H1 (cell line): ENCODE measurements around the gene RGS6. TPM values are rescaled to one million over a fixed set of nuclear protein-coding genes. Genes with fewer than 3 reads are reported as not detected.

ENCODE experiments used
- CTCF ChIA-PET: fragments of 300-600 bp; sonication (Branson Sonifier 250); formaldehyde crosslinking; loops from one replicate; lab custom pipeline; 2021; ENCODE audit not compliant: partially characterized antibody; lab: Charles Lee
- POLR2A ChIA-PET: fragments of 300-600 bp; sonication (Branson Sonifier 250); formaldehyde crosslinking; loops from one replicate; lab custom pipeline; 2021; ENCODE audit warnings: inconsistent platforms; ENCODE audit not compliant: partially characterized antibody; lab: Charles Lee
- DNase-seq, 2 experiments: peaks; one replicate each; pipeline versions ENCODE4 v3.0.0 to v3.0.0-alpha.2; 2010 to 2022; ENCODE audit warnings: low spot score in 2 of 2, low read depth in 1 of 2, mixed read lengths in 1 of 2
- FAIRE-seq: peaks from 2 replicates; lab custom pipeline; 2011; peaks lifted over from hg19 to GRCh38; lab: Jason Lieb, UNC
- H2AFZ ChIP-seq: 2 replicates; pipeline ENCODE4 v1.8.1; 2012; ENCODE audit warnings: low read length, inconsistent platforms
- H2AK5ac ChIP-seq: 2 replicates; pipeline ENCODE4 v1.6.1; 2013; ENCODE audit warnings: low read depth, low read length
- H2BK120ac ChIP-seq: replicated peaks from 2 replicates; pipeline ENCODE3; 2013; ENCODE audit warnings: low read depth, low read length, inconsistent platforms
- H2BK12ac ChIP-seq: 2 replicates; pipeline ENCODE4 v1.6.1; 2013; ENCODE audit warnings: low read depth, low read length
- H2BK15ac ChIP-seq: 2 replicates; pipeline ENCODE4 v1.6.1; 2013; ENCODE audit warnings: low read length
- H2BK20ac ChIP-seq: 2 replicates; pipeline ENCODE4 v1.6.1; 2013; ENCODE audit warnings: low read length
- H2BK5ac ChIP-seq: 2 replicates; pipeline ENCODE4 v1.6.1; 2013; ENCODE audit warnings: low read depth, low read length
- H3K14ac ChIP-seq: 2 replicates; pipeline ENCODE4 v1.6.1; 2013; ENCODE audit warnings: inconsistent platforms; ENCODE audit not compliant: insufficient read length
- H3K18ac ChIP-seq: 2 replicates; pipeline ENCODE4 v1.6.1; 2013; ENCODE audit warnings: low read length; ENCODE audit errors: extremely low read depth
- H3K23ac ChIP-seq: 2 replicates; pipeline ENCODE4 v1.6.1; 2013; ENCODE audit warnings: inconsistent platforms; ENCODE audit not compliant: insufficient read length
- H3K23me2 ChIP-seq: 2 replicates; pipeline ENCODE4 v1.6.1; 2013; ENCODE audit warnings: low read depth, low read length
- H3K27ac ChIP-seq: 2 replicates; pipeline ENCODE4 v1.6.1; 2011; ENCODE audit warnings: low read depth, low read length, inconsistent platforms
- H3K27me3 ChIP-seq, 4 experiments: replicated peaks in 1 of 4; 1 replicate in 1 of 4; 2 replicates in 3 of 4; pipeline versions ENCODE4 v1.6.1 to v1.8.1; 2011 to 2013; ENCODE audit warnings: low read length in 3 of 4, mild to moderate bottlenecking in 3 of 4, inconsistent platforms in 2 of 4, mixed read lengths in 2 of 4, moderate library complexity in 1 of 4; ENCODE audit not compliant: control insufficient read depth in 3 of 4, insufficient read depth in 3 of 4; ENCODE audit errors: extremely low read depth in 1 of 4
- H3K36me3 ChIP-seq, 4 experiments: 2 replicates each; pipeline versions ENCODE4 v1.6.1 to v1.8.1; 2011 to 2013; ENCODE audit warnings: mild to moderate bottlenecking in 4 of 4, low read length in 3 of 4, moderate library complexity in 2 of 4, control low read depth in 1 of 4, inconsistent platforms in 1 of 4; ENCODE audit not compliant: insufficient read depth in 4 of 4, control insufficient read depth in 2 of 4
- H3K4ac ChIP-seq: replicated peaks from 2 replicates; pipeline ENCODE3; 2013; ENCODE audit warnings: low read length, low read depth, mixed read lengths, inconsistent platforms; ENCODE audit not compliant: insufficient read length
- H3K4me1 ChIP-seq, 4 experiments: replicated peaks in 1 of 4; 1 replicate in 1 of 4; 2 replicates in 3 of 4; pipeline versions ENCODE4 v1.6.1 to v1.8.1; 2011 to 2013; ENCODE audit warnings: low read length in 3 of 4, inconsistent platforms in 2 of 4, mixed read lengths in 1 of 4; ENCODE audit not compliant: insufficient read depth in 4 of 4, control insufficient read depth in 3 of 4
- H3K4me2 ChIP-seq, 2 experiments: 2 replicates each; pipeline versions ENCODE4 v1.6.1 to v1.8.1; 2011 to 2013; ENCODE audit warnings: low read depth in 2 of 2, low read length in 2 of 2, control low read depth in 1 of 2, inconsistent platforms in 1 of 2, mild to moderate bottlenecking in 1 of 2; ENCODE audit not compliant: insufficient read depth in 1 of 2
- H3K4me3 ChIP-seq, 4 experiments: fragments of 200-600, 300-600 bp in 1 of 4; sonication (generic), shearing (Covaris generic), sonication (Bioruptor Twin) in 1 of 4; 2 replicates each; pipeline versions ENCODE4 v1.5.1 to v1.8.1; 2011 to 2016; ENCODE audit warnings: low read length in 4 of 4, low read depth in 3 of 4, control low read depth in 2 of 4, inconsistent platforms in 2 of 4, mild to moderate bottlenecking in 2 of 4, mixed read lengths in 1 of 4, moderate library complexity in 1 of 4; ENCODE audit not compliant: insufficient read depth in 2 of 4; ENCODE audit errors: extremely low read depth in 1 of 4
- H3K56ac ChIP-seq: replicated peaks from 2 replicates; pipeline ENCODE3; 2013; ENCODE audit warnings: low read depth, mild to moderate bottlenecking, mixed read lengths, low read length, inconsistent platforms; ENCODE audit not compliant: insufficient read length
- H3K79me1 ChIP-seq: 2 replicates; pipeline ENCODE4 v1.6.1; 2013; ENCODE audit warnings: low read depth, low read length, control low read depth
- H3K79me2 ChIP-seq, 2 experiments: 2 replicates each; pipeline versions ENCODE4 v1.6.1 to v1.8.1; 2012 to 2013; ENCODE audit warnings: low read length in 2 of 2, mild to moderate bottlenecking in 2 of 2, inconsistent platforms in 1 of 2; ENCODE audit not compliant: insufficient read depth in 2 of 2, control insufficient read depth in 1 of 2
- H3K9ac ChIP-seq, 4 experiments: replicated peaks in 1 of 4; 1 replicate in 1 of 4; 2 replicates in 3 of 4; pipeline versions ENCODE4 v1.6.1 to v1.8.1; 2011 to 2013; ENCODE audit warnings: low read depth in 3 of 4, low read length in 3 of 4, control low read depth in 2 of 4, mild to moderate bottlenecking in 2 of 4, moderate library complexity in 2 of 4, inconsistent platforms in 1 of 4; ENCODE audit errors: extremely low read depth in 1 of 4
- H3K9me3 ChIP-seq, 2 experiments: 2 replicates each; pipeline versions ENCODE4 v1.6.1 to v1.8.1; 2012 to 2013; ENCODE audit warnings: mild to moderate bottlenecking in 2 of 2, moderate library complexity in 2 of 2, control low read depth in 1 of 2, inconsistent platforms in 1 of 2, low read depth in 1 of 2, low read length in 1 of 2, mixed read lengths in 1 of 2; ENCODE audit not compliant: insufficient read depth in 2 of 2
- H4K20me1 ChIP-seq, 2 experiments: replicated peaks in 1 of 2; 2 replicates each; pipeline versions ENCODE3 to v1.8.1; 2011 to 2013; ENCODE audit warnings: inconsistent platforms in 2 of 2, low read length in 2 of 2, mild to moderate bottlenecking in 1 of 2; ENCODE audit not compliant: insufficient read depth in 2 of 2, control insufficient read depth in 1 of 2
- H4K5ac ChIP-seq: 2 replicates; pipeline ENCODE4 v1.6.1; 2013; ENCODE audit warnings: low read length, low read depth, mixed read lengths, inconsistent platforms; ENCODE audit not compliant: insufficient read length
- H4K8ac ChIP-seq: 2 replicates; pipeline ENCODE4 v1.8.0; 2013; ENCODE audit warnings: mild to moderate bottlenecking, moderate library complexity, low read length, inconsistent platforms; ENCODE audit not compliant: insufficient read depth; ENCODE audit errors: extremely low read depth
- H4K91ac ChIP-seq: replicated peaks from 2 replicates; pipeline ENCODE3; 2013; ENCODE audit warnings: low read length, mixed read lengths, inconsistent platforms; ENCODE audit not compliant: insufficient read length
- CBX5 ChIP-seq: fragments of 300-800, 300-1000 bp; sonication (generic); IDR thresholded peaks from 2 replicates; pipeline ENCODE4 v1.7.1; 2016; ENCODE audit warnings: antibody characterized with exemption, low read length, low read depth
- CHD1 ChIP-seq: IDR thresholded peaks from 2 replicates; pipeline ENCODE4 v1.6.1; 2012; ENCODE audit warnings: low read depth, low read length, improper control_type of control experiment
- CREB1 ChIP-seq: IDR thresholded peaks from 2 replicates; pipeline ENCODE4 v1.6.1; 2012; ENCODE audit warnings: inconsistent platforms
- EGR1 ChIP-seq: IDR thresholded peaks from 2 replicates; pipeline ENCODE4 v1.6.1; 2011; ENCODE audit warnings: low read depth, low read length, borderline replicate concordance
- FOSL1 ChIP-seq: IDR thresholded peaks from 2 replicates; pipeline ENCODE4 v1.6.1; 2011; ENCODE audit warnings: mild to moderate bottlenecking, low read depth, low read length, moderate library complexity; ENCODE audit not compliant: insufficient read depth
- GTF2F1 ChIP-seq: IDR thresholded peaks from 2 replicates; pipeline ENCODE4 v1.6.1; 2012; ENCODE audit warnings: low read depth, low read length, improper control_type of control experiment, borderline replicate concordance
- MAFK ChIP-seq: IDR thresholded peaks from 2 replicates; pipeline ENCODE4 v1.6.1; 2012; ENCODE audit warnings: low read depth, mild to moderate bottlenecking, improper control_type of control experiment, low read length
- POLR2A ChIP-seq, 2 experiments: IDR thresholded peaks; 1 replicate in 1 of 2; 2 replicates in 1 of 2; pipeline ENCODE4 v1.6.1; 2011; ENCODE audit warnings: low read depth in 2 of 2, low read length in 2 of 2, mild to moderate bottlenecking in 2 of 2; ENCODE audit errors: control extremely low read depth in 1 of 2
- RBBP5 ChIP-seq: IDR thresholded peaks from 2 replicates; pipeline ENCODE4 v1.7.1; 2012; ENCODE audit warnings: low read depth, mild to moderate bottlenecking, inconsistent platforms, low read length, moderate library complexity, borderline replicate concordance
- SUZ12 ChIP-seq: fragments of 200-600 bp; sonication (generic); IDR thresholded peaks from 2 replicates; pipeline ENCODE4 v1.6.1; 2012; ENCODE audit warnings: mild to moderate bottlenecking, inconsistent platforms, low read length, moderate library complexity, mixed read lengths
- WGBS, 2 experiments: shearing (Covaris generic) in 1 of 2; methylation state at CpG; one replicate each; pipeline versions ENCODE4 v1.1.6 to v1.1.7; 2013 to 2015; ENCODE audit warnings: low lambda C conversion rate in 2 of 2, mixed read lengths in 2 of 2, inconsistent platforms in 1 of 2, low coverage in 1 of 2, missing lambda C conversion rate in 1 of 2; ENCODE audit not compliant: insufficient replicate concordance in 2 of 2, insufficient coverage in 1 of 2, insufficient read length in 1 of 2; ENCODE audit errors: extremely low coverage in 1 of 2, missing lambda C conversion rate in 1 of 2; 5-methylcytosine and 5-hydroxymethylcytosine counted together
- polyA plus RNA-seq, 7 experiments: library from polyadenylated mRNA; depleted of rRNA in 3 of 7; stranded (reverse) in 5 of 7; unstranded in 2 of 7; fragments of >200 nt in 5 of 7; fragments of 200-250 nt in 2 of 7; gene quantifications; 1 replicate in 5 of 7; 2 replicates in 1 of 7; 4 replicates in 1 of 7; pipeline versions ENCODE4 v1.2.1 to v1.2.3, GENCODE V29; 2011 to 2013; ENCODE audit warnings: missing spikeins in 2 of 7, mixed read lengths in 2 of 7
- total RNA-seq: library from RNA; stranded (reverse); fragmentation: NEBNext Ultra II Directional; extraction: Animal tissue kit (Norgen Biotek cat#: 25700); gene quantifications from 2 replicates; pipeline ENCODE4 v1.2.1, GENCODE V29; 2021
- TF ChIP-seq, protein P1 (sequence below): IDR thresholded peaks from 2 replicates; pipeline ENCODE4 v1.6.1; 2011; ENCODE audit warnings: low read length, improper control_type of control experiment
- TF ChIP-seq, protein P2 (sequence below): IDR thresholded peaks from 2 replicates; pipeline ENCODE4 v1.6.1; 2012; ENCODE audit warnings: inconsistent platforms

The RGS6 gene
- total and polyA plus RNA-seq, 2 of the 8 experiments (the other 6 are each of a cell fraction or from before 2014, with no cell fraction given): 0.26 to 1.1 TPM

DNA sequence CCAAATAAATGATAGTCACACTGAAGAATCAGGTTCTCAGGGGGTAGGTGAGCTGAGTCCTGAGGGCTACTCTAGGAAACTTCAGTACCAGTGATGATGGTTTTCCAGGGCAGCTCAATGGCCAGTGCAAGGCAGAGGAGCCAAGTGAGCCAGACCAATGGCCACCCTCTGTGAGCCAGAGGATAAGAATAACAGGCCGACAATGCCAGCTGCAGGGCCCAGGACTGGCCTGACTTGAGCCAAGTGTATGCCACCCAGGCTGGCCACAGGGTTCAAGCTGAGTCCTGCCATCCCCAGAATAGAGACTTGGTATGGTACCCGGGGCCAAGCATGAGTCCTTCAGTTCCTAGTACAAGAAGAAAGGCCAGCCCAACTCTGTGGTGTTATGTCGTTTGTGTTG lies 606.2 kb downstream of the RGS6 start:
- no peaks in the 10 kb centered on the region for H3K79me2 ChIP-seq
- ChIA-PET CTCF (interaction anchor here (0.7 to 2.4 kb wide), 5 partner anchors 10 to 1413 kb away, joined by 3 to 7 read pairs (median 3); no protein-coding TSS in a partner anchor), POLR2A (no interaction called here)
- no peak overlapping the region for H4K5ac ChIP-seq
- DNase-seq: no peak
- H3K9ac ChIP-seq: no peak overlapping the region
- H3K4ac ChIP-seq: no peak overlapping the region
- no peak overlapping the region for H3K4me3 ChIP-seq
- 88% methylated on average over 3 of the region's 3 CpGs; no CpG with 5 or more reads in 1 of the 2 experiments for WGBS, 2 experiments
- no peak overlapping the region for H3K56ac ChIP-seq
- no peak for FAIRE-seq
- no peak overlapping the region for H3K18ac ChIP-seq
- no peak overlapping the region for H2AK5ac ChIP-seq
- no peak overlapping the region for H2BK20ac ChIP-seq
- no peak overlapping the region for H4K91ac ChIP-seq
- H3K79me1 ChIP-seq: no peaks in the 10 kb centered on the region
- H3K27ac ChIP-seq: no peak overlapping the region
- no peak overlapping the region for H2BK5ac ChIP-seq
- H4K20me1 ChIP-seq: no peaks in the 10 kb centered on the region
- no peak overlapping the region for H2BK15ac ChIP-seq
- H4K8ac ChIP-seq: no peak overlapping the region
- H3K4me2 ChIP-seq: no peak overlapping the region
- no peaks in the 10 kb centered on the region for H3K36me3 ChIP-seq
- H2AFZ ChIP-seq: no peak overlapping the region
- H3K27me3 ChIP-seq: no peaks in the 10 kb centered on the region
- H3K23me2 ChIP-seq: no peaks in the 10 kb centered on the region
- H3K14ac ChIP-seq: no peak overlapping the region
- H3K4me1 ChIP-seq: no peaks in the 10 kb centered on the region; a peak in 1 of 7 replicates
- H2BK12ac ChIP-seq: no peak overlapping the region
- 0 out of 4 replicates have a peak, but pooled peaks cover 0 to under 1% of the 10 kb centered on the region in 2 experiments for H3K9me3 ChIP-seq
- no peak overlapping the region for H3K23ac ChIP-seq
- no peak overlapping the region for H2BK120ac ChIP-seq
- TF ChIP-seq FOSL1: no peak
- TF ChIP-seq MAFK: no peak
- no peak for TF ChIP-seq CREB1
- TF ChIP-seq SUZ12: no peak
- TF ChIP-seq, protein P1, sequence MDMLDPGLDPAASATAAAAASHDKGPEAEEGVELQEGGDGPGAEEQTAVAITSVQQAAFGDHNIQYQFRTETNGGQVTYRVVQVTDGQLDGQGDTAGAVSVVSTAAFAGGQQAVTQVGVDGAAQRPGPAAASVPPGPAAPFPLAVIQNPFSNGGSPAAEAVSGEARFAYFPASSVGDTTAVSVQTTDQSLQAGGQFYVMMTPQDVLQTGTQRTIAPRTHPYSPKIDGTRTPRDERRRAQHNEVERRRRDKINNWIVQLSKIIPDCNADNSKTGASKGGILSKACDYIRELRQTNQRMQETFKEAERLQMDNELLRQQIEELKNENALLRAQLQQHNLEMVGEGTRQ: no peak
- TF ChIP-seq CBX5: no peak
- TF ChIP-seq POLR2A (IDR thresholded peaks at IDR 0.05; ENCODE audit: control extremely low read depth in 1 of 2, low read depth in 2 of 2, low read length in 2 of 2): no peak
- no peak for TF ChIP-seq RBBP5
- no peak for TF ChIP-seq GTF2F1
- TF ChIP-seq, protein P2, sequence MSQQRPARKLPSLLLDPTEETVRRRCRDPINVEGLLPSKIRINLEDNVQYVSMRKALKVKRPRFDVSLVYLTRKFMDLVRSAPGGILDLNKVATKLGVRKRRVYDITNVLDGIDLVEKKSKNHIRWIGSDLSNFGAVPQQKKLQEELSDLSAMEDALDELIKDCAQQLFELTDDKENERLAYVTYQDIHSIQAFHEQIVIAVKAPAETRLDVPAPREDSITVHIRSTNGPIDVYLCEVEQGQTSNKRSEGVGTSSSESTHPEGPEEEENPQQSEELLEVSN: no peak
- TF ChIP-seq CHD1: no peak
- no peak for TF ChIP-seq EGR1
